ENCODE data around the gene KRR1. TPM values are rescaled to one million over a fixed set of nuclear protein-coding genes. Genes with fewer than 3 reads are reported as not detected.
"Not testable (repeated sequence)": the region's sequence is repeated elsewhere in the genome, so short reads cannot be mapped to it uniquely, and the experiment has no call there.

Gene KRR1
- total RNA-seq, 1 donor from 2014 or later = 58.6 TPM

GRCh38 chr12:75443709-75444108 is 67.7 kb downstream of the KRR1 start:
- intact Hi-C loops (cut with DNase I) = no loop called here
- DNase-seq (ENCODE audit: low spot score) = no peak

GRCh38 chr12:75442454-75442853 is 69.0 kb downstream of the KRR1 start:
- ATAC-seq; intact Hi-C loops (cut with DNase I); DNase-seq (ENCODE audit: low spot score): not testable (repeated sequence)

More at GRCh38 chr12:75443709-75444108, 67.7 kb downstream of the KRR1 start:
- no peak for ATAC-seq

DNA sequence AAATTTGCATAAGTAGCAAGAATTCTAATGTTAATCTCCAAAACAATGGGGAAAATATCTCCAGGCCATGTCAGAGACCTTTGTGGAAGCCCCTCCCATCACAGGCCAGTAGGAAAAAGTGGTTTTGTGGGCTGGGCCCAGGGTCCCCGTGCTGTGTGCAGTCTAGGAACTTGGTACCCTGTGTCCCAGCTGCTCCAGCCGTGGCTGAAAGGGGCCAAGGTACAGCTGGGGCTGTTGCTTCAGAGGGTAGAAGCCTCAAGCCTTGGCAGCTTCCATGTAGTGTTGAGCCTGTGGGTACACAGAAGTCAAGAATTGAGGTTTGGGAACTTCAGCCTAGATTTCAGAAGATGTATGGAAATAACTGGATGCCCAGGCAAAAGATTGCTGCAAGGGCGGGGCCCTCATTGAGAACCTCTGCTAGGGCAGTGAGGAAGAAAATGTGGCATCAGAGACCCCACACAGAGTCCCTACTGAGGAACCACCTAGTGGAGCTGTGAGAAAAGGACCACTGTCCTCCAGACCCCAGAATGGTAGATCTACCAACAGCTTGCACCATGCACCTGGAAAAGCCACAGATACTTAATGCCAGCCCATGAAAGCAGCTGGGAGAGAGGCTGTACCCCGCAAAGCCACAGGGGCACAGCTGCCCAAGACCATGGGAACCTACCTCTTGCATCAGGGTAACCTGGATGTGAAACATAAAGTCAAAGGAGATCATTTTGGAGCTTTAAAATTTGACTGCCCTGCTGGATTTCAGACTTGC is 69.5 kb downstream of the KRR1 start:
- ATAC-seq; intact Hi-C loops (cut with DNase I); DNase-seq (ENCODE audit: low spot score): not testable (repeated sequence)

Other genes starting within 250 kb of the KRR1 start
- 33.9 TPM for gene CAPS2, start 181.3 kb downstream of the KRR1 start, total RNA-seq
- gene GLIPR1L1, start 176.9 kb downstream of the KRR1 start, total RNA-seq = not detected
- 4.6 TPM for gene GLIPR1L2, start 120.5 kb downstream of the KRR1 start, total RNA-seq
- gene GLIPR1, start 30.9 kb downstream of the KRR1 start, total RNA-seq = 29.8 TPM

Measured in sciatic nerve (tissue), 2 donors.